ENCODE results near the gene MCOLN2.

MCOLN2 gene

DNA sequence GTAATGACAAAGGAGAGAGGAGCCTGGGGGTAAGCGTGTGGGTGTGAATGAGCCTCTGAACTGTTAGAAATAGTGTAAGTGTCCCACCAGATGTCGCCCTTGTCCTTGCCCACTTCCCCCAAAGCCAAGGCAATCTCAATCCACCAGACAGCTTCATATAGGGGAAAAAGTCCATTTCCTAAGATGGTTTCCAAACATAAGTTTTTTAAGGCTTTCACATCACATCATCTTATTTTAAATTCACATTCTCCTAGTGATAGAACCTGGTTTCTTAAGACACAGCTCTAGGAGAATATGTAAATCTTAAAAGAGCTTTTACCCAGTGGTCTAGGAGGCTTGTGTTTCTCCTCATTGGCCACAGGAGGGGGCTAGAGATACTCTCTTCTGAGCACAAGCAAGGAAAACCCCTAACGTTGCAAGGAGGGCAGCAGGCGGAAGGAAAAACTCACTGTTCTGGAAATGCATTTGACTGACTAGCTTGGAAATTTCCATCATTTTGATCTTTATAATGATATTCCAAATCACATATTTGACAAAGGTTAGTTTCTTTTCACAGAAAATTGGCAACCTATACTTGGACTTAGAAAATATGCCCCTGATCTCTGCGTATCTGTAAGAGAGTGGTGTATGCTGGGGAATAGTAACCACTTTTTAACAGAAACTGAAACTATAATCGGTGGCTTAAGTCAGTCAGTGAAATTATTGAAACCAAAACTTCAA lies 52.0 kb downstream of the MCOLN2 start:
- Mint-ChIP-seq H3K27me3 (peaks cover 8% of the 10 kb centered on the region), H3K4me3 (peak overlapping the region; percentile 79), H3K27ac (peak overlapping the region; percentile 91), H3K9me3 (peaks cover 1% of the 10 kb centered on the region), H3K4me1 (peaks cover 24% of the 10 kb centered on the region), H3K36me3 (peaks cover 13% of the 10 kb centered on the region)
- CTCF ChIA-PET = interaction anchor here (0.6 to 4.6 kb wide), 70 partner anchors 9 to 748 kb away, joined by 3 to 206 read pairs (median 4); partner anchors contain the start of genes BCL10, C1orf52, CCN1 and MCOLN2
- peak; percentile 82 for DNase-seq

DNA sequence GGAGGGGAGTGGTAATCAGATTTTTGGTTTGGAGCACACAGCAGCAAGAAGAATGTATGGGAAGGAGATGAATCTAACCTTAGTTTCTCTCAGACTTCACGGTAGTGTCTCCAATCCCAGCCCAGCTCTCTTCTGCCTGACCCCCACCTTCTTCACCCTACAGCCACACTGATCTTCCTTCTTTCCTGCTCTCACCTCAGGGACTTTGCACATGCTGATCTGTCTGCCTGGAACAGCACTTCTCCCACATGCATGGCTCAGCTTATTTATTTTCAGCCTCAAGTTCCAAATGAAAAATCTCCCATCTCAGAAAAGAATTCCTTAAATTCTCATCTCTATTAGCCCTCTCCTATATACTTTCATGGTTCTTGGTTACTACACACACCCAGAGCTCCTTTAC lies 55.1 kb downstream of the MCOLN2 start:
- CTCF ChIA-PET = interaction anchor here (0.9 to 1.8 kb wide), 6 partner anchors 10 to 317 kb away, joined by 3 to 6 read pairs (median 4); partner anchors contain the start of gene C1orf52
- no peak overlapping the region for H3K4me3 Mint-ChIP-seq
- peaks cover 13% of the 10 kb centered on the region for H3K27me3 Mint-ChIP-seq

DNA sequence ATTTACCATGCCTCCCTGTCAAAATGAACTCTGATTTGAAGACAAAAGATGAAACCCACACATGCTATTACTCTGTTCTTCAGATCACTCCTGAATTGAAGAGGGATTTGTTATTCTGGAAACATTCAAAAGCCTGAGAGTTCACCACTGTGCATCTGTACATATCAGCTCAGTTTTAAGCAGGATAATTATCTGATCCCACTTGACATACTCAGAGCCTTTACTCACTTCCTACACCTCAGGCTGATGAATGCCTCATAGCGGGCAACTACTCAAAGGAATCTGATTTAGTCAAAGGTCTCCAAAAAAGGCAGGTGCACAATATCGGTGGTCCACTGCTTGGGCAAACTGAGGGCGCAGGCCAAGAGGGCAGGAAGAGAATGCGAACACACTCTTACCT lies 56.4 kb downstream of the MCOLN2 start:
- DNase-seq = no peak
- H3K4me1 Mint-ChIP-seq = peaks cover 15% of the 10 kb centered on the region
- H3K36me3 Mint-ChIP-seq = no peaks in the 10 kb centered on the region
- H3K4me3 Mint-ChIP-seq = no peak overlapping the region
- no peak overlapping the region for H3K27ac Mint-ChIP-seq
- no peaks in the 10 kb centered on the region for H3K9me3 Mint-ChIP-seq
- CTCF ChIA-PET = interaction anchor here (0.8 to 1.8 kb wide), 3 partner anchors 167 to 319 kb away, joined by 3 to 6 read pairs (median 4); partner anchors contain the start of gene C1orf52
- peaks cover 13% of the 10 kb centered on the region for H3K27me3 Mint-ChIP-seq

More for the DNA sequence above, 55.1 kb downstream of the MCOLN2 start:
- H3K9me3 Mint-ChIP-seq = no peaks in the 10 kb centered on the region
- no peak for DNase-seq
- peaks cover 2% of the 10 kb centered on the region for H3K36me3 Mint-ChIP-seq
- H3K4me1 Mint-ChIP-seq = peaks cover 19% of the 10 kb centered on the region
- no peak overlapping the region for H3K27ac Mint-ChIP-seq

DNA sequence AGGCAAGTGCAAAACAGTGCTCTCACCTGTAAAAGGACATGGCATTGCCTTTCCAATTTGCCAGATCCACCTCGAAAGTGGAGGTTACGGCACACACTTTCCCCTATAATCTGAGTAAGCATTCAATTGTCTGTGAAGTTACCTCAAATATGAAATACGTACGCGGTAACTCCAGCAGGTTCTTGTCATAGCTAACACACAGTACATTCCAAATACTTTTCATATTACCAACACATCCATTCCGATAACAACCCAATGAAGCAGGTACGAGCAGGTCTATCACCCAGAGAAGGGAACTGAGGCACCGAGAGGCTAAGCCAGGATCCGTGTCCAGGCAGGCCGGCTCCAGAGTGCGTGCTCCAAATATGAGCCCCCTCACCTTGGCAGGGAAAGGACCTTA lies 57.2 kb downstream of the MCOLN2 start:
- Mint-ChIP-seq H3K27ac (no peak overlapping the region), H3K4me3 (no peak overlapping the region), H3K4me1 (peaks cover 9% of the 10 kb centered on the region), H3K27me3 (peaks cover 13% of the 10 kb centered on the region), H3K9me3 (no peaks in the 10 kb centered on the region), H3K36me3 (no peaks in the 10 kb centered on the region)
- CTCF ChIA-PET = no interaction called here
- no peak for DNase-seq

DNA sequence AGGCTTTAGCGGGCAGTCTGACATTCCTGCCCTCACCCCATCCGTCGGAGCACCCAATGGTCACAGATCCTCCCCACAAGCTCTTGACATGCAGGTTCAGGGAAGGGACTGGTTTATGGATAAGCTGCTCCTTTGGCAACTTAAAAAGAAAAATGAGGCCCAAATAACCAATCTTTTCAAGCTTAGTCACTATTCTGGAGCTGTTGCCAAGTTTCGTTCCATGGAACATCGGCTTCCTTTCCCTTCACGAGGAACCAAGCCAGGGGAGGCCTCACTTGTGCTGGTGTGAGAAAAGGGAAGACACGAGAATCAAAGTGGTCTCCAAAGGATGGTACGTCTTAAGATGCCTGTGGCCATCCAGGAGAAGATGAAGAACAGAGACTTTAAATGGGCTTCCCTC lies 57.8 kb downstream of the MCOLN2 start:
- CTCF ChIA-PET = interaction anchor here (7.0 kb wide), 1 partner anchor 157 kb away, joined by 48 read pairs; no protein-coding TSS in a partner anchor

DNA sequence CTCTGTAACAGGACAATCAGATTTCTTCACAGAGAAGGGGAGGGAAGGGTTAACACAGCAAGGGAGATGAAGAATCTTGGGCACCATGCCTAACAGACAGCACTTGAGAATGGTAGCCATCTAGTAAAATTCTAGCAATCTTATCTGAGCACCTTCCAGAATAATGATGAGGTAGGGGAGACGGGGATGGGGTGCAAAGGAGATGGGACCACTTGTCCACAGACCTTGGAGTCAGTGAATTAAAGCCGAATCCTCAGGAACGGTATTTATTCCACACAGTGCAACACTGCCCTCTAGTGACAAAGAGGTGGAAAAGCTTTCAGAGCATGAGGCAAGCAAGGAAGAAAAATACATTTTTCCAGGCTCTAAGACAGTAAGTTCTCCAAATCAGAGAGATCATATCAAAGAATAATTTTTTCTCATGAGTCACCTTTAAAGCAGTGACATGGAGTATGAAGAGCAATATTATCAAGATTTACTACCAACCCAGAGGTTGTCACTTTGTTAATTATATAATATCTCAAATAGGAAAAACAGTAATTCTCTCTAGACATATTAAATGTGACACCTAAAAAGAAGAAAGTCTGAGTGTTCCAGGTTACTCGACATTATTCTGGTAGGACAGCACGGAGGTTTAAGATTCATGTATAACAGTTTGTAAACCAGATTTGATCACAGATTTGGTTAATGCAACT lies 60.6 kb downstream of the MCOLN2 start:
- Mint-ChIP-seq H3K4me1 (peaks cover 4% of the 10 kb centered on the region), H3K27ac (no peak overlapping the region), H3K9me3 (no peaks in the 10 kb centered on the region), H3K4me3 (no peak overlapping the region), H3K27me3 (peaks cover 5% of the 10 kb centered on the region), H3K36me3 (no peaks in the 10 kb centered on the region)
- CTCF ChIA-PET = interaction anchor here (0.7 to 7.0 kb wide), 22 partner anchors 9 to 792 kb away, joined by 3 to 48 read pairs (median 4); partner anchors contain the start of gene PRKACB
- peak; percentile 49 for DNase-seq

More for the DNA sequence above, 57.8 kb downstream of the MCOLN2 start:
- H3K36me3 Mint-ChIP-seq = no peaks in the 10 kb centered on the region
- DNase-seq = no peak
- no peak overlapping the region for H3K27ac Mint-ChIP-seq
- H3K4me3 Mint-ChIP-seq = no peak overlapping the region
- H3K9me3 Mint-ChIP-seq = no peaks in the 10 kb centered on the region
- peaks cover 4% of the 10 kb centered on the region for H3K4me1 Mint-ChIP-seq
- H3K27me3 Mint-ChIP-seq = peaks cover 13% of the 10 kb centered on the region

DNA sequence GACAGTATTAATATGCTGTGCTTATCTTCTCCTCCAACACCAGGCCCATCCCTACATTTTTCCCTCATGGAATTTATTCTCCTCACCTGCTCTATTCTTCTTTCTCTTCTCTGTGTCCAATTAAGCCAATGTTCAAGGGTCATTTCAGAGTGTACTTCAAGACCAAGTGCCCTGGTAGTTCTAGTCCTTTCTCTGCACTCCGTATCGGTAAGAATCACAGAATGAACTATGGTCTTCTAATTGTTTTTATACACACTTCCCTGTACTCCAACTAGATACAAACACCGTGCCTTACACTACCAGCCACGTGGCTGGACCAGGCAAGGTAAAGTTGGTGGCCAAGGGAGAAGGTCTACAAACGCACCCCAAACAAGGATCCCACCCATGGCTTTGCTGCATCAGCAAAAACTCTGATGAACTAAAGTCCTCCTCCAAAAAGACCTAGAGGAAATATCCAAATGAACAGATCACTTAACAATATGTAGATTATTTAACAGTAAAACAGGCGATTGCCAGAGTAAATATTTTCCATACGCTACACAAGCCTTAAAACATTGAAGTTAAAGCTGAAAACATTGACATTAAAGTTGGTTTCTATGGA lies 63.8 kb downstream of the MCOLN2 start:
- Mint-ChIP-seq H3K27me3 (no peaks in the 10 kb centered on the region), H3K4me3 (no peak overlapping the region), H3K4me1 (peaks cover 25% of the 10 kb centered on the region), H3K36me3 (peaks cover 1% of the 10 kb centered on the region), H3K9me3 (no peaks in the 10 kb centered on the region), H3K27ac (no peak overlapping the region)
- DNase-seq = no peak
- CTCF ChIA-PET = interaction anchor here (0.7 to 7.0 kb wide), 5 partner anchors 12 to 313 kb away, joined by 3 to 48 read pairs (median 4); no protein-coding TSS in a partner anchor

DNA sequence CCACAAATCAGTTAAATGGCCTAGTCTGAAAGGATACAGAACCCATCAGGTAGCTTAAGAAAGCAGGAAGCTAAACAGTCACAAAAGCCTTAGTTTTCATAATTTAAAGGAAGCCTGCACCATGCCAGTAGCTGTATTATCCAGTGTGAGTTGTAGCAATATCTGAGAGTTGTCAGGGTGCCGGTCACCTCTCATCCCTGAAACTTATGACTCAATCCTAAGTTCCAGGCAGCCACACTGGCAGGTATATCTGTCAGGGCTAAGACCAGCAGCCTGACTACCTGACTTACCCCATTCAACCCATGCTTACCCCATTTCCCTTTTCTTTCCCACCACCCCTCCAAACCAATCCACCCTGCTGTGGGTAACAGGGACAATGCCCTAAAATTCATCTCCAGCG lies 66.1 kb downstream of the MCOLN2 start:
- Mint-ChIP-seq H3K27me3 (no peaks in the 10 kb centered on the region), H3K4me1 (peaks cover 22% of the 10 kb centered on the region), H3K9me3 (no peaks in the 10 kb centered on the region), H3K36me3 (peaks cover 1% of the 10 kb centered on the region), H3K27ac (no peak overlapping the region), H3K4me3 (no peak overlapping the region)
- CTCF ChIA-PET = interaction anchor here (1.7 to 1.8 kb wide), 2 partner anchors 12 to 158 kb away, joined by 5 read pairs; no protein-coding TSS in a partner anchor
- DNase-seq = no peak

DNA sequence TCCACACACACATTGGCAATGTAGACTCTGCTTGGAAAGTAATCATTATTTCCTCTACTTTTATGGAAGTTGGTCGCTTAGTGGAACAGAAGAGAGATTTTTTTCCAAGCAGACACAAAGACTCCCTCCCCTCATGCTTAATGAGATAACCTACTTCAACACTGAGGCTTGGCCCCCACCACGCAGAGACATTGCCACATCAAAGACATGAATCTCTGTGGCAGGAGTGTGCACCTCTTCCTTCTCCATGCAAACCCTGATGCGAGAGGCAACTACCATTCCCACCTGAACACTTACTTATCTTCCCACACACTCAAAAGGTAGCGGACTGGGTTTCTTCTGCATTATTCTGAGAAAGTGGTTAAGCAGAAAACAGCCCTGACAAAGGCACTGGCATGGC lies 66.6 kb downstream of the MCOLN2 start:
- Mint-ChIP-seq H3K27ac (no peak overlapping the region), H3K4me1 (peaks cover 22% of the 10 kb centered on the region), H3K4me3 (no peak overlapping the region), H3K27me3 (no peaks in the 10 kb centered on the region), H3K36me3 (peaks cover 1% of the 10 kb centered on the region), H3K9me3 (no peaks in the 10 kb centered on the region)
- peak; percentile 33 for DNase-seq
- CTCF ChIA-PET = interaction anchor here (1.7 kb wide), 1 partner anchor 158 kb away, joined by 5 read pairs; no protein-coding TSS in a partner anchor

DNA sequence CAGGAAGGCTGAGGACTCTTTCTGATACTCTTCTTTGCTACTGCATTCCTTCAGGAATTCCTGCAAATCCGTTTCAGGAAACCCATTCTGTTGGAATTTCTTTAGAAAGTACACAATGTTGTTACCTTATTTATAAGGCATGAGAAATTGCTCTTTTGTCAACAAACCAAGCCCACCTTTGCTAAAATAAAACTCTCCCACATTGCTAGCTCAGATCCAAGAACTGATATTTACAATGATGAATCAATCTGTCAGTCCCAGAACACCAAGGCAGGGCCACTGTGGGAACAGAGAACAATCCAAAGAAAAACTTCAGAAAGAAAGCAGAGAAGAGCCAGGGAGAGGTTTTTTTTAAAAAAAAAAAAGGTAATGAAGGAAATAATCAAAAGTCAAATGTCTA lies 67.3 kb downstream of the MCOLN2 start:
- H3K4me3 Mint-ChIP-seq = no peak overlapping the region
- no peak overlapping the region for H3K27ac Mint-ChIP-seq
- H3K36me3 Mint-ChIP-seq = peaks cover 1% of the 10 kb centered on the region
- H3K4me1 Mint-ChIP-seq = peaks cover 22% of the 10 kb centered on the region
- H3K9me3 Mint-ChIP-seq = no peaks in the 10 kb centered on the region
- CTCF ChIA-PET = interaction anchor here (0.8 to 2.1 kb wide), 3 partner anchors 15 to 147 kb away, joined by 3 to 8 read pairs (median 3); no protein-coding TSS in a partner anchor
- DNase-seq = no peak
- H3K27me3 Mint-ChIP-seq = no peaks in the 10 kb centered on the region

DNA sequence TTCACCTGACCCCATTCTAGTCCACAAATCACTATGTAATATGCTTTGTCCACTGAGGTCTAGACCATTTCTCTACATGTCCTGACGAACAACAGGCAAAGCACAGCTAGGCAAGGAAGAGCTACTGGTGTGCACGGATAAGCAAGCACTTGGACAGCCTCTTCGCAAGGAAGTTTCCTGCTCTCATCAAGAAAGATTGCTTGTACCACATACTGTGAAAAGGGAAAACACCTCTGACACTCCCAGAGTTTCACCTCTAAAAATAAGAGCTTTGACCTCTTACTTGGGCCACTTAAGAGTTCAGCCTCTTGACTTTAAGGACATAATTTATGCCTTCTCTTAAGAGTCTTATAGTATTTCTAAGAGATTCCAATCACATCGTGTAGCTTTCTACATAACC lies 67.9 kb downstream of the MCOLN2 start:
- Mint-ChIP-seq H3K4me3 (no peak overlapping the region), H3K9me3 (no peaks in the 10 kb centered on the region), H3K4me1 (peaks cover 22% of the 10 kb centered on the region), H3K27ac (no peak overlapping the region), H3K27me3 (no peaks in the 10 kb centered on the region), H3K36me3 (peaks cover 1% of the 10 kb centered on the region)
- CTCF ChIA-PET = interaction anchor here (0.8 to 2.1 kb wide), 3 partner anchors 16 to 147 kb away, joined by 3 to 8 read pairs (median 3); no protein-coding TSS in a partner anchor
- DNase-seq = no peak

DNA sequence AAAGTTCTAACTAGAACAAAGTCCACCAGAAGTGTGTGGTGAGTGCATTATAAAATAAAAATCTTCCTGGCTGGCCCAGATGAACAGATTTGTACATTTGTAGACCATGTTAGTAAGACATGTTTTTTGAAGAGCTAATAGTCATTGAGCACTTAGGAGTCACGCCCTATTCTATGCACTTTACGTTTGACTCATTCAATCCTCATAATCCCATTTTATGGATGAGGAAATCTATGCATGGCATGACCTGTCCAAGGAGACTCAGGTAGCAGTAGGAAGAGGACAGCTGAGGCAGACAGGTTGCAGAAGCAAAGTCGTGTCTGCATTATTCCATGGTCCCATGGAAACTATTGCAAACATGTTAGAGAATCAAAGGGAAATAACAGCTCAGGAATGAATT lies 73.6 kb downstream of the MCOLN2 start:
- no peaks in the 10 kb centered on the region for H3K4me1 Mint-ChIP-seq
- H3K4me3 Mint-ChIP-seq = no peak overlapping the region
- no peak overlapping the region for H3K27ac Mint-ChIP-seq
- H3K27me3 Mint-ChIP-seq = peaks cover 1% of the 10 kb centered on the region
- H3K36me3 Mint-ChIP-seq = no peaks in the 10 kb centered on the region
- CTCF ChIA-PET = interaction anchor here (3.0 kb wide), 1 partner anchor 11 kb away, joined by 13 read pairs; no protein-coding TSS in a partner anchor
- DNase-seq = no peak
- no peaks in the 10 kb centered on the region for H3K9me3 Mint-ChIP-seq

DNA sequence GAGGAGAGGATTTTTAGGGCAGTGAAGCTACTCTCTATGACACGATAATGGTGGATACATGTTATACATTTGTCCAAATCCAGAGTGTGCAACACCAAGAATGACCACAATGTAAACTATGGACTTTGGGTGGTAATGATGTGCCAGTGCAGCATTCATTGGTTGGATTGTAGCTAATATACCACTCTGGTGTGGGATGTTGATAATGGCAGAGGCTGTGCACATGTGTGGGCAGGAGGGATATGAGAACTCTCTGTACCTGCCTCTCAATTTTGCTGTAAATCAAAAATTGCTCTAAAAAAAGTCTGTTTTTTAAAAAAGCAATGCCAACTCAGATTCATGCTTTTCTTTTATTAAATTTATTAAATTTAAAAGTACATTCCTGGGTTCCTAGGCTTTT lies 76.8 kb downstream of the MCOLN2 start:
- no peaks in the 10 kb centered on the region for H3K36me3 Mint-ChIP-seq
- no peak for DNase-seq
- H3K27ac Mint-ChIP-seq = no peak overlapping the region
- CTCF ChIA-PET = interaction anchor here (1.7 kb wide), 1 partner anchor 15 kb away, joined by 5 read pairs; no protein-coding TSS in a partner anchor
- no peak overlapping the region for H3K4me3 Mint-ChIP-seq
- H3K9me3 Mint-ChIP-seq = no peaks in the 10 kb centered on the region
- peaks cover 16% of the 10 kb centered on the region for H3K27me3 Mint-ChIP-seq
- H3K4me1 Mint-ChIP-seq = no peaks in the 10 kb centered on the region
